Measurements from ENCODE around the gene LPAR6.

- TF ChIP-seq CTCF (IDR thresholded peaks at IDR 0.05) (no peak), GATA2 (CRISPR knock-in tag; IDR thresholded peaks at IDR 0.05) (no peak), YY1 (IDR thresholded peaks at IDR 0.05; ENCODE audit: low read depth) (no peak), REST (IDR thresholded peaks at IDR 0.05; ENCODE audit: low read depth, low read length) (no peak), MAX (IDR thresholded peaks at IDR 0.05; ENCODE audit: low read depth) (no peak), PBX3 (IDR thresholded peaks at IDR 0.05) (no peak)
These were observed 32.3 kb downstream of the LPAR6 start for GRCh38 chr13:48380581-48380980.

Data from SK-N-SH (cell line).